ENCODE measurements around the gene TNS3. TPM values are rescaled to one million over a fixed set of nuclear protein-coding genes. Genes with fewer than 3 reads are reported as not detected.

TNS3 gene
- polyA plus RNA-seq, 3 donors: 5.2 to 30.3 (median 7.9) TPM

- peaks cover 24% of the 10 kb centered on the region in 2 donors for H3K4me1 ChIP-seq (ENCODE audit: control insufficient read depth in 1 of 2, insufficient read depth in 2 of 2, low read length in 2 of 2)
- Mint-ChIP-seq H3K4me1 (peaks cover 30% of the 10 kb centered on the region), H3K9me3 (no peaks in the 10 kb centered on the region), H3K36me3 (peaks cover 35 to 55% of the 10 kb centered on the region in 2 donors), H3K27ac (peak overlapping the region in 1 of 7 donors; percentile 61), H3K27me3 (ENCODE audit: low read depth in 3 of 3) (peaks cover 0 to 2% (median 0%) of the 10 kb centered on the region in 3 donors), H3K4me3 (no peak overlapping the region)
- TF ChIP-seq CTCF (IDR thresholded peaks at IDR 0.05): no peak
- no peak overlapping the region for H2AFZ ChIP-seq (ENCODE audit: insufficient read depth, low read depth, low read length, poor library complexity, severe bottlenecking)
- H3K4me3 ChIP-seq (replicated peaks in 1 of 3; ENCODE audit: low read depth in 2 of 3, low read length in 3 of 3): no peak overlapping the region
- H3K27me3 ChIP-seq (ENCODE audit: control insufficient read depth in 2 of 2, insufficient read depth in 2 of 2, low read length in 2 of 2): no peaks in the 10 kb centered on the region
- H3K79me2 ChIP-seq (ENCODE audit: insufficient read depth, low read length): peaks cover 99% of the 10 kb centered on the region
- WGBS (ENCODE audit: insufficient coverage): 92% methylated on average over 6 of the region's 11 CpGs
- intact Hi-C loops (cut with micrococcal nuclease): no loop called here
- H3K9ac ChIP-seq (ENCODE audit: insufficient read depth, low read length, poor library complexity, severe bottlenecking): no peak overlapping the region
- no peak for DNase-seq
- H3K36me3 ChIP-seq (replicated peaks in 1 of 2; ENCODE audit: control insufficient read depth in 1 of 2, insufficient read depth in 2 of 2, low read length in 2 of 2): peaks cover 0 to 39% of the 10 kb centered on the region in 2 donors
- H3K9me3 ChIP-seq (replicated peaks in 1 of 2; ENCODE audit: control insufficient read depth in 1 of 2, insufficient read depth in 1 of 2, low read length in 2 of 2): no peaks in the 10 kb centered on the region
- H3K27ac ChIP-seq (ENCODE audit: low read depth in 1 of 2, low read length in 2 of 2): no peak overlapping the region
- H4K20me1 ChIP-seq (ENCODE audit: insufficient read depth, low read length): peaks cover 69% of the 10 kb centered on the region
- H3K4me2 ChIP-seq (replicated peaks; ENCODE audit: extremely low read depth, low read length, poor library complexity, severe bottlenecking): no peak overlapping the region
These were observed 16.2 kb downstream of the TNS3 start for GRCh38 chr7:47565640-47566250.

GRCh38 chr7:47563521-47563920 lies 18.4 kb downstream of the TNS3 start:
- Histone ChIP-seq H3K9me3 (replicated peaks in 1 of 2; ENCODE audit: control insufficient read depth in 1 of 2, insufficient read depth in 1 of 2, low read length in 2 of 2) (no peaks in the 10 kb centered on the region), H4K20me1 (ENCODE audit: insufficient read depth, low read length) (peaks cover 86% of the 10 kb centered on the region), H3K36me3 (replicated peaks in 1 of 2; ENCODE audit: control insufficient read depth in 1 of 2, insufficient read depth in 2 of 2, low read length in 2 of 2) (peaks cover 0 to 56% of the 10 kb centered on the region in 2 donors), H3K4me1 (ENCODE audit: control insufficient read depth in 1 of 2, insufficient read depth in 2 of 2, low read length in 2 of 2) (peaks cover 8 to 9% of the 10 kb centered on the region in 2 donors), H3K27ac (ENCODE audit: low read depth in 1 of 2, low read length in 2 of 2) (peak overlapping the region in 1 of 2 donors; percentile 46), H3K79me2 (ENCODE audit: insufficient read depth, low read length) (peaks cover 100% of the 10 kb centered on the region), H2AFZ (ENCODE audit: insufficient read depth, low read depth, low read length, poor library complexity, severe bottlenecking) (no peak overlapping the region), H3K4me3 (replicated peaks in 1 of 3; ENCODE audit: low read depth in 2 of 3, low read length in 3 of 3) (no peak overlapping the region), H3K27me3 (ENCODE audit: control insufficient read depth in 2 of 2, insufficient read depth in 2 of 2, low read length in 2 of 2) (no peaks in the 10 kb centered on the region), H3K9ac (ENCODE audit: insufficient read depth, low read length, poor library complexity, severe bottlenecking) (no peak overlapping the region), H3K4me2 (replicated peaks; ENCODE audit: extremely low read depth, low read length, poor library complexity, severe bottlenecking) (no peak overlapping the region)
- Mint-ChIP-seq H3K4me3 (no peak overlapping the region), H3K9me3 (no peaks in the 10 kb centered on the region), H3K36me3 (peaks cover 37 to 59% of the 10 kb centered on the region in 2 donors), H3K4me1 (peaks cover 22% of the 10 kb centered on the region), H3K27ac (peak overlapping the region in 3 of 7 donors; percentile 33 to 59 (median 57)), H3K27me3 (ENCODE audit: low read depth in 3 of 3) (peaks cover 0 to 5% (median 4%) of the 10 kb centered on the region in 3 donors)
- intact Hi-C loops (cut with micrococcal nuclease): no loop called here
- no peak for TF ChIP-seq CTCF (IDR thresholded peaks at IDR 0.05)
- DNase-seq: no peak
- WGBS (ENCODE audit: insufficient coverage): 93% methylated on average over 2 of the region's 4 CpGs

All from CD14-positive monocyte (primary cell).